Peyer's patch (tissue), 4 donors: ENCODE results near the gene SLC5A5. TPM values are rescaled to one million over a fixed set of nuclear protein-coding genes. Genes with fewer than 3 reads are reported as not detected.
A peak's percentile ranks its signal among the peaks of the same experiment; 100 is the strongest.

Experiments used
- DNase-seq, 3 donors: peaks; one replicate each; pipeline ENCODE4 v3.0.0-alpha.2; 2017 to 2019
- H3K27ac ChIP-seq, 4 donors: fragments of 200-600 bp; sonication (generic); one replicate each; pipeline ENCODE4 v1.5.1; 2016 to 2019
- H3K27me3 ChIP-seq, 2 donors: fragments of 200-600 bp; sonication (generic); one replicate each; pipeline ENCODE4 v1.5.1; 2019
- H3K36me3 ChIP-seq, 3 donors: fragments of 200-600 bp; sonication (generic); one replicate each; pipeline ENCODE4 v1.5.1; 2016 to 2019
- H3K4me1 ChIP-seq, 4 donors: fragments of 200-600 bp; sonication (generic); one replicate each; pipeline ENCODE4 v1.5.1; 2016 to 2019
- H3K4me3 ChIP-seq, 4 donors: fragments of 200-600 bp; sonication (generic); 1 replicate in 3 of 4; 2 replicates in 1 of 4; pipeline ENCODE4 v1.5.1; 2016 to 2019; ENCODE audit warnings: mild to moderate bottlenecking in 1 of 4
- H3K9me3 ChIP-seq, 4 donors: fragments of 200-600 bp; sonication (generic); one replicate each; pipeline ENCODE4 v1.5.1; 2016 to 2019; ENCODE audit warnings: mild to moderate bottlenecking in 1 of 4
- CTCF ChIP-seq, 6 experiments: fragments of 450-650 bp in 4 of 6; fragments of 200-600 bp in 2 of 6; sonication (generic) in 1 of 6; IDR thresholded peaks; one replicate each; pipeline ENCODE4 v1.5.1; 2017 to 2019; ENCODE audit warnings: antibody characterized with exemption in 6 of 6, mild to moderate bottlenecking in 3 of 6, moderate library complexity in 1 of 6
- POLR2A ChIP-seq, 2 donors: fragments of 450-650 bp; IDR thresholded peaks; one replicate each; pipeline ENCODE4 v1.5.1; 2017; ENCODE audit warnings: antibody characterized with exemption in 2 of 2, mild to moderate bottlenecking in 2 of 2, moderate library complexity in 2 of 2
- total RNA-seq, 4 donors: library from RNA; depleted of rRNA; stranded (reverse); fragments of >200 nt; gene quantifications; one replicate each; pipeline ENCODE4 v1.1.0, GENCODE V29; 2016

The SLC5A5 gene
- total RNA-seq, 4 donors from 2014 or later = not detected

- Histone ChIP-seq H3K27me3 (no peaks in the 10 kb centered on the region), H3K9me3 (no peaks in the 10 kb centered on the region), H3K27ac (no peak overlapping the region), H3K36me3 (peaks cover 0 to 21% (median 0%) of the 10 kb centered on the region in 3 donors), H3K4me3 (no peak overlapping the region), H3K4me1 (peaks cover 0 to 10% (median 4%) of the 10 kb centered on the region in 4 donors)
- no peak for DNase-seq
- TF ChIP-seq CTCF (IDR thresholded peaks at IDR 0.05) = no peak
- TF ChIP-seq POLR2A (IDR thresholded peaks at IDR 0.05) = no peak
Observed at GRCh38 chr19:17937371-17937900, 65.7 kb downstream of the SLC5A5 start.

- peak; percentile 77 to 90 (median 86) for DNase-seq
- no peaks in the 10 kb centered on the region for H3K9me3 ChIP-seq
- no peak overlapping the region for H3K4me3 ChIP-seq
- peaks cover 0 to 26% (median 0%) of the 10 kb centered on the region in 3 donors for H3K36me3 ChIP-seq
- peak in 1 of 2 donors; percentile 9 for TF ChIP-seq POLR2A (IDR thresholded peaks at IDR 0.05)
- TF ChIP-seq CTCF (IDR thresholded peaks at IDR 0.05) = peak; percentile 85 to 95 (median 94)
- H3K27me3 ChIP-seq = no peaks in the 10 kb centered on the region
- H3K4me1 ChIP-seq = peaks cover 0 to 9% (median 3%) of the 10 kb centered on the region in 4 donors
- no peak overlapping the region for H3K27ac ChIP-seq
Observed at GRCh38 chr19:17938092-17938845, 66.5 kb downstream of the SLC5A5 start.

- H3K36me3 ChIP-seq = peaks cover 0 to 23% (median 0%) of the 10 kb centered on the region in 3 donors
- H3K27ac ChIP-seq = no peak overlapping the region
- DNase-seq = no peak
- no peak overlapping the region for H3K4me3 ChIP-seq
- peaks cover 0 to 6% (median 2%) of the 10 kb centered on the region in 4 donors for H3K4me1 ChIP-seq
- no peaks in the 10 kb centered on the region for H3K9me3 ChIP-seq
- TF ChIP-seq CTCF (IDR thresholded peaks at IDR 0.05) = no peak
- TF ChIP-seq POLR2A (IDR thresholded peaks at IDR 0.05) = no peak
- no peaks in the 10 kb centered on the region for H3K27me3 ChIP-seq
Observed at GRCh38 chr19:17942181-17942580, 70.4 kb downstream of the SLC5A5 start.

GRCh38 chr19:17942582-17943273 is 71.0 kb downstream of the SLC5A5 start:
- no peak for TF ChIP-seq CTCF (IDR thresholded peaks at IDR 0.05)
- TF ChIP-seq POLR2A (IDR thresholded peaks at IDR 0.05) = no peak
- H3K4me1 ChIP-seq = peaks cover 0 to 9% (median 3%) of the 10 kb centered on the region in 4 donors
- H3K27me3 ChIP-seq = no peaks in the 10 kb centered on the region
- no peak overlapping the region for H3K27ac ChIP-seq
- no peaks in the 10 kb centered on the region for H3K9me3 ChIP-seq
- DNase-seq = no peak
- H3K4me3 ChIP-seq = no peak overlapping the region
- H3K36me3 ChIP-seq = peaks cover 0 to 23% (median 0%) of the 10 kb centered on the region in 3 donors

- Histone ChIP-seq H3K27ac (no peak overlapping the region), H3K36me3 (peaks cover 0 to 23% (median 0%) of the 10 kb centered on the region in 3 donors), H3K4me3 (no peak overlapping the region), H3K4me1 (peaks cover 0 to 12% (median 4%) of the 10 kb centered on the region in 4 donors), H3K9me3 (no peaks in the 10 kb centered on the region), H3K27me3 (no peaks in the 10 kb centered on the region)
- no peak for TF ChIP-seq CTCF (IDR thresholded peaks at IDR 0.05)
- no peak for TF ChIP-seq POLR2A (IDR thresholded peaks at IDR 0.05)
- peak in 1 of 3 donors; percentile 45 for DNase-seq
Observed at GRCh38 chr19:17943274-17944221, 71.8 kb downstream of the SLC5A5 start.
